ENCODE measurements around the gene ATP9A.
"Not testable (repeated sequence)": the region's sequence is repeated elsewhere in the genome, so short reads cannot be mapped to it uniquely, and the experiment has no call there.

The ATP9A gene

GRCh38 chr20:51651921-51652549 is 116.2 kb downstream of the ATP9A start:
- H3K4me3 ChIP-seq (ENCODE audit: low read depth, low read length), result no peak overlapping the region
- no peak for TF ChIP-seq CTCF (IDR thresholded peaks at IDR 0.05; ENCODE audit: low read depth, low read length, missing control alignments)
- no peak for DNase-seq (ENCODE audit: low read depth)

- no peak overlapping the region for H3K4me3 ChIP-seq (ENCODE audit: low read depth, low read length)
- TF ChIP-seq CTCF (IDR thresholded peaks at IDR 0.05; ENCODE audit: low read depth, low read length, missing control alignments), result no peak
- no peak for DNase-seq (ENCODE audit: low read depth)
Observed at GRCh38 chr20:51650685-51651134, 117.5 kb downstream of the ATP9A start.

GRCh38 chr20:51648571-51648947 is 119.6 kb downstream of the ATP9A start:
- no peak for TF ChIP-seq CTCF (IDR thresholded peaks at IDR 0.05; ENCODE audit: low read depth, low read length, missing control alignments)
- DNase-seq (ENCODE audit: low read depth), result no peak
- H3K4me3 ChIP-seq (ENCODE audit: low read depth, low read length), result no peak overlapping the region

- no peak overlapping the region for H3K4me3 ChIP-seq (ENCODE audit: low read depth, low read length)
- DNase-seq (ENCODE audit: low read depth), result no peak
- no peak for TF ChIP-seq CTCF (IDR thresholded peaks at IDR 0.05; ENCODE audit: low read depth, low read length, missing control alignments)
Observed at GRCh38 chr20:51647674-51648570, 120.3 kb downstream of the ATP9A start.

- H3K4me3 ChIP-seq (ENCODE audit: low read depth, low read length); DNase-seq (ENCODE audit: low read depth): not testable (repeated sequence)
Observed at GRCh38 chr20:51643810-51644209, 124.4 kb downstream of the ATP9A start.

- H3K4me3 ChIP-seq (ENCODE audit: low read depth, low read length), result no peak overlapping the region
- no peak for DNase-seq (ENCODE audit: low read depth)
- TF ChIP-seq CTCF (IDR thresholded peaks at IDR 0.05; ENCODE audit: low read depth, low read length, missing control alignments), result no peak
Observed at GRCh38 chr20:51643390-51643789, 124.8 kb downstream of the ATP9A start.

GRCh38 chr20:51641866-51642265 is 126.3 kb downstream of the ATP9A start:
- no peak overlapping the region for H3K4me3 ChIP-seq (ENCODE audit: low read depth, low read length)
- no peak for DNase-seq (ENCODE audit: low read depth)
- TF ChIP-seq CTCF (IDR thresholded peaks at IDR 0.05; ENCODE audit: low read depth, low read length, missing control alignments), result no peak
